NCI-H128 (cell line): Measurements from ENCODE around the gene ITGB6.

ENCODE experiments used
- DNase-seq: peaks from one replicate; lab custom pipeline; 2025; ENCODE audit not compliant: unreplicated experiment; lab: John Stamatoyannopoulos, UW

Gene ITGB6

GRCh38 chr2:160222546-160223283 is 22.6 kb upstream of the ITGB6 start:
- no peak for DNase-seq

GRCh38 chr2:160221391-160222276 is 21.6 kb upstream of the ITGB6 start:
- DNase-seq, result no peak

GRCh38 chr2:160220545-160221009 is 20.5 kb upstream of the ITGB6 start:
- no peak for DNase-seq

GRCh38 chr2:160220026-160220425 is 20.0 kb upstream of the ITGB6 start:
- no peak for DNase-seq

- no peak for DNase-seq
Measured at GRCh38 chr2:160214461-160215445, 14.7 kb upstream of the ITGB6 start.

GRCh38 chr2:160213511-160213910 is 13.4 kb upstream of the ITGB6 start:
- DNase-seq, result no peak

- no peak for DNase-seq
Measured at GRCh38 chr2:160210599-160211138, 10.6 kb upstream of the ITGB6 start.

- no peak for DNase-seq
Measured at GRCh38 chr2:160209516-160209856, 9.4 kb upstream of the ITGB6 start.

GRCh38 chr2:160208655-160209515 is 8.8 kb upstream of the ITGB6 start:
- DNase-seq, result no peak

GRCh38 chr2:160207804-160208654 is 8.0 kb upstream of the ITGB6 start:
- DNase-seq, result no peak

GRCh38 chr2:160207271-160207670 is 7.2 kb upstream of the ITGB6 start:
- DNase-seq, result no peak

GRCh38 chr2:160206436-160206835 is 6.4 kb upstream of the ITGB6 start:
- no peak for DNase-seq

- DNase-seq, result no peak
Measured at GRCh38 chr2:160205505-160205904, 5.4 kb upstream of the ITGB6 start.

GRCh38 chr2:160203422-160203821 is 3.4 kb upstream of the ITGB6 start:
- no peak for DNase-seq

- DNase-seq, result no peak
Measured at GRCh38 chr2:160203007-160203406, 2.9 kb upstream of the ITGB6 start.

- no peak for DNase-seq
Measured at GRCh38 chr2:160201849-160202539, 1.9 kb upstream of the ITGB6 start.

- no peak for DNase-seq
Measured at GRCh38 chr2:160200921-160201320, 849 bp upstream of the ITGB6 start.

GRCh38 chr2:160199053-160199452 is 1.0 kb downstream of the ITGB6 start:
- DNase-seq, result no peak
